ENCODE measurements around the gene ARG1.

GRCh38 chr6:131615275-131615674, 42.2 kb downstream of the ARG1 start:
- TF ChIP-seq CTCF (IDR thresholded peaks at IDR 0.05) (no peak), POLR2A (IDR thresholded peaks at IDR 0.05) (no peak)

All from right lobe of liver (tissue), 4 donors.